NCI-H1417 (cell line): ENCODE results near the gene GPR15.
A peak's percentile ranks its signal among the peaks of the same experiment; 100 is the strongest.

ENCODE experiments used
- DNase-seq, 3 experiments: peaks; one replicate each; lab custom pipeline; 2025; lab: John Stamatoyannopoulos, UW

Gene GPR15

DNA sequence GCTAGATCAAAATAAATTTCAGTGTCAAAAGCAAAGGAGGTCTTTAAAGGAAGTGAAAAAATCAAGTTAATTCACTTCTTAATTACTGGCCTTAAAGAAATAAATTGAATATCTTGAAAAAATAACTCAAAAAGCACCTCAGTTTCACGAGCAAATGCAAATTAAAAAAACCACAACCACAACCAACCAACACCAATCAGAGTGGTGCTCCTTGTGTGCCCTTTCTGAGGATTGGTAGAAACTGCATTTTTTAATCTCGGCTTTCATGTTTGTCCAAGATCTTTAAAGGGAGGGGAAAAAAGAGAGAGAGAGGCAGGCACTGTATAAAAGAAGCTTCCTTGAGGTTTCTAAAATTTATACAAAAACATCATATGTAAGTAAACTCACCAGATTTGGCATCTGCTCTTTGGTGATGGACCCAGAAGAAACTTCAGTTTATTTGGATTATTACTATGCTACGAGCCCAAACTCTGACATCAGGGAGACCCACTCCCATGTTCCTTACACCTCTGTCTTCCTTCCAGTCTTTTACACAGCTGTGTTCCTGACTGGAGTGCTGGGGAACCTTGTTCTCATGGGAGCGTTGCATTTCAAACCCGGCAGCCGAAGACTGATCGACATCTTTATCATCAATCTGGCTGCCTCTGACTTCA is at the start of gene GPR15:
TSS of gene GPR15 (plus strand) at position 357 of the 653 bp plus-strand sequence. CDS start at position 413, 56 bp downstream.
- DNase-seq = no peak

DNA sequence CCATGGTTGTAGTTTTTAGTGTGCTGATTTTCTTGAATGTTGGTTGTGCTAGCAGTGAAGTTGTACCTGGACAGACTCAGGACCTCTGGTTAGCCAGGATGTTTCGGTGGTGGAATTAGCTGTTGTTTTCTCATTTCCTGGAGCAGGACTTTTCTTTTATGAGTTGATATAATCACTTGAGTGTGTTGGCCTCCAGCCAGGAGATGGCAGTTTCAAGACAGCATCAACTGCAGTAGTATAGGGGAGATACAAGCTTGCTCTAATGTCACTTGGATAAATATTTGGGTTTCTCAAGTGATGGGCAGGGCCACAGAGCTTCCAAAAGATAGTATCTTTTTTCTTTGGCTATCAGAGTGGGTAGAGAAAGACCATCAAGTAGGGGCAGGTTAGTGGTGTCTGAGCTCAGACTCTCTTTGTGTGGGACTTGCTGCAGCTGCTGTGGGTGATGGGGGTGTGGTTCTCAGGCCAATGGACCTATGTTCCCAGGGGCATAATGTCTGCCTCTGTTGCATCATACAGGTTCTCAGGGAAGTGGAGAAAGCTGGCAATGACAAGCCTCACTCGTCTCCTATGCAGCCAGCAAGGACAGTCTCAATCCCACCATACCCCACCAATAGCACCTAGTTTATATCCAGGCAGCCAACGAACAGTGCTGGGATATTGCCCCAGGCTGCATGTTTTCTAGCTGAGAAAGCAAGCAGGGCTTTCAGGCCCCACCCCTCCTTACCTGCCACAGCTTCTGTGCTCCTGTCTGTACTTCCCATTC is 48.9 kb upstream of the GPR15 start:
- no peak for DNase-seq

- DNase-seq = no peak
Observed at GRCh38 chr3:98483626-98484025, 48.2 kb upstream of the GPR15 start.

- DNase-seq = no peak
Observed at GRCh38 chr3:98497381-98497780, 34.4 kb upstream of the GPR15 start, which contains the start of gene OR5K2. Gene OR5K2, plus strand, starts transcription at chr3:98497681. Its CDS starts 0 bp downstream, at chr3:98497681.

DNA sequence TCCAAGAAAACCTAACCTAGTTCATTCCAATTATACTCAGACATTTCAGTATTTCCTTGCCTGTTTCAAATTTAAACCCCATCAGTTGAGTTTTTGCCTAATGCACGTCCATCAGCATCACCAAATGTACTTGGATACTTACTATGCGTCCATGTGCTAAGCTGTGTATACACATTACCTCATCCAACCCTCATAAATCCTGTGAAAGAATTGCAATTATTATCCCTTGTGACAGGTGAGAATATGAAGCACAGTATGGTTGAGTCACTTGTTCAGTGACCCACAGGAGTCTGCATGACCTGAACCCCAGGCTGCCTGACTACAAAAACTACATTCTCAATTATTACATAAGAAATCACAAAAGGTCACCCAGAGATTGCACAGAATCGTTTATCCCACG is 31.8 kb upstream of the GPR15 start:
- peak in 1 of 3 experiments; percentile 43 for DNase-seq

GRCh38 chr3:98501270-98501669 is 30.5 kb upstream of the GPR15 start:
- DNase-seq = no peak

DNA sequence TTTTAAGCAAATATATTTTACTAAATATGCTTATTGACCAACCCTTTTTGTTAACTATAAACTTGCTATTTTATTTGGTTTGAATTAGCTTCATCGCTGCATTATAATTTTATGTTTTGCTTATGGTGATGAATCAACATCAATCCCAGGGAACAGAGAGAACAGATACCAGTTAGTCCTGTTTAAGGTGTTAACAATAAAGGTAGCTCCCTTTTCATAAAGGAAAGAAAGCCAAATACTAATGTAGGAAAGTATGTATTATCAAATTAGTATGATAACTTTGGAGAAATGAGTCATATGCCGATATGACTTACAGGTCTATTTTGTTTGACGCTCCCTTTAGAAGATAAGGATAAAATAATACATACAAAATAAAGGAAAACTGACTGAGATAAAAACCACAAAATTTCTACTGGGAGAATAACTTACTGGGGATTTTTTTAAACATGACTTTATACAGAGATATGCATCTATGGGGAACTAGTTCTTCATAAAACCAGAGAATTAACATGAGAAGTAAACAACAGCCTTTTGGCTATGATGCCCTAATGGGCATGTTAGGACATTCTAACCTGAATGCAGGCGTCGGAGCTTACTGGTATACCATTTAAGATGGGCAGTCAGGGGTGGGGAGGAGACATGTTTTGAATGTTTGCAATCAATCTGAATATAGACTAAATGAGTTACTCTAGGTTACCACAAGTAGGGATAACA is 29.8 kb upstream of the GPR15 start:
- no peak for DNase-seq

- DNase-seq = no peak
Observed at GRCh38 chr3:98504539-98504938, 27.2 kb upstream of the GPR15 start.

DNA sequence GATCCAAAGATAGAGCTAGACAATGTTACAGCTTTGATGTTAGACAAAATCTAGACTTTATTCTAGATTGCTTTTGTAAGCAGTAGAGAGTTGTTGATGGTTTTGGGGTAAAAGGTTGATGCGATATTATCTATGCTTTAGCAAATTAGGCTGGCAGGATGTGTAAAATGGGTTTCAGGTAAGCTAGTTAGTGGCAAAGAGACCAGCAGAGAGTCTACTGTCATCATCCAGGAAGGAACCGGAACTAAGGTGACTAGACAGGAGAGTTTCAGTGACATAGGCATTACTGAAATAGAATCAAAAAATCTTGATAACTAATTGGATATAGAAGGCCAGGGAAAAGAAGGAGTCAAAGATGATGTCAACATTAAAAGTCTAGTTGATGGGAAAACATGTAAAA is 23.2 kb upstream of the GPR15 start:
- DNase-seq = no peak

GRCh38 chr3:98512576-98512975 is 19.2 kb upstream of the GPR15 start:
- no peak for DNase-seq

GRCh38 chr3:98513091-98513511 is 18.7 kb upstream of the GPR15 start:
- DNase-seq = no peak

GRCh38 chr3:98513736-98514135 is 18.0 kb upstream of the GPR15 start:
- no peak for DNase-seq

DNA sequence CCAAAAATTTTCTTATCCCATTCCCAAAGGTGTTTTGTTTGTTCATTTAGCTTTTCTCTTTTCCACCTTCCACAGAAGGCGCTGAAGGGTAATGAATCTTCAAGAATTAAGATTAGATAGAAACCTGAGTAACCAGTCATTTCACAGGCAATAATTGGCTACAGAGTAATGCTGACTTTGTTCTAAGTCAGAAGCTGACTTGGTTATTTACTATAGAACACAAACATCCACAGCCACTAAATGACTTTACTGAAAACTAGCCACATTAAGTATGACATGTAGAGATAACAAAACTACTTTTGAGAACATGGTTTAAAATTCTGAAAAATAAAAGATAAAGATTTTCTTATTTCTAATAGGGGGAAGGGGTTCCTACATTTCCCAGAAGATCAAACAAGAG is 16.8 kb upstream of the GPR15 start:
- no peak for DNase-seq

DNA sequence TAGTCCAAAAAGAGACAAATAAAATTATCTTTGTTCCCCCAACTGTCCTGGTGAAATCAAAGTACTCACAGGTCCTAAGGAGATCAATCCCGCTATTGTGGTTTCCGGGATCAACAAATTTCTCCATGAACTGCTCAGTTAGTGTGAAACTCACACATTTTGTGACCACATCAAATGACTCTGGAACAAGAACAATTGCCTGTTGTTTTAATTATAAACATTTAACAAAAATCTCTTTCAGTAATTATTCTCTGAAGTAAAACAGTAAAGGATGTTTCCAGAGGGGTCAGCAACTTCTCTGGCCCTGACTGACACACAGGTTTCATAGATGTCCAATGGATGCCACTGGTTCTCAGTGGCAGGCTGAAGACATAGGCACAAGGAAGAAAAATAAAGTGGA is 13.0 kb upstream of the GPR15 start:
- no peak for DNase-seq

- DNase-seq = no peak
Observed at GRCh38 chr3:98519351-98519750, 12.4 kb upstream of the GPR15 start.

- peak; percentile 53 to 72 (median 69) for DNase-seq
Observed at GRCh38 chr3:98521897-98522543, 9.8 kb upstream of the GPR15 start.

GRCh38 chr3:98522544-98523281 is 9.1 kb upstream of the GPR15 start, which contains the start of gene CLDND1:
Gene CLDND1, minus strand, starts transcription at chr3:98522902. Its CDS starts 1,478 bp downstream, at chr3:98521424.
- DNase-seq = peak; percentile 96 to 97 (median 97)

DNA sequence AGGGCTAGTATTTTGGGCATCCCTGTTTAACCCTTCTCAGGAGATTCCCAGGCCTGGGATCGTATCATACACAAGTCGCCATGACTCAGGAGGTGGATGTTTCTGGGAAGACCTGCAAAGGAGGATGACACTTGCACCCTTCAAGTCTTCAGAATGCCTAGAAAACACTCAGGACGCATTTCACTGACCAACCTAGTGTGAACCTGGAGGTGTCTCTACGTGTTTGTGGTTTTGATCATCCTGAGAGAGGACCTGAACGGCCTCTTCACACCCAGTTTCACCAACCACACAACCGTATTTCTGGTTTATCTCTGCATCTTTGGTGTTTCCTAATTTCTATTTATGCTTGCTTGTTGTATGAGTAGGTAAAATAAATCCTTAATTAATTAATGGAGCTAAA is 6.3 kb upstream of the GPR15 start:
- DNase-seq = no peak

GRCh38 chr3:98528474-98529346 is 3.1 kb upstream of the GPR15 start:
- DNase-seq = no peak

DNA sequence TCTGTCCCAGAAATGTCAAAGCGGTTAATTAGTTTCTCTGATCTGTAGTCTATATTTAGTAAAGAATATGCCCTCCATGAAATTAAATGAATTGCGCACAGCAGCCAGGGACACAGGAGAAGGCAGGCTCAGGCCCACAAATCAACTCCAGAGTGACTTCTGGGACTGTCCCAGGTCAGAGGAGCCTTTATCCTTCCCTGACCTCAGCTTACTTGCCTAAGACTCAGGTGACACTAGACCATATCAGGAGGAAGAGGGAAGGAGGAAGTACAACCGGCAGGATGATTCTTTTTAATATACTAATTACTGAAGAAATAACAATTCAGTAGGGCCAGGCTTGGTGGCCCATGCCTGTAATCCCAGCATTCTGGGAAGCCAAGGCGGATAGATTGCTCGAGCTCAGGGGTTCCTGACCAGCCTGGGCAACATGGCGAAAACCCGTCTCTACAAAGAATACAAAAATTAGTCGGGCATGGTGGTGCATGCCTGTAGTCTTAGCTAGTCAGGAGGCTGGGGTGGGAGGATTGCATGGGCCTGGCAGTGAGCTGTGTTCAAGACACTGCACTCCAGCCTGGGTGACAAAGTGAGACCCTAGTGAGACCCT is 1.8 kb upstream of the GPR15 start:
- DNase-seq = no peak
